Measurements from ENCODE around the gene LIM2.

GRCh38 chr19:51421229-51422052, 33.7 kb upstream of the LIM2 start:
- TF ChIP-seq CTCF (IDR thresholded peaks at IDR 0.05 in 4 of 5, conservative IDR thresholded peaks at IDR 0.05 in 1 of 5) (no peak), POLR2A (IDR thresholded peaks at IDR 0.05) (no peak)
